Measurements from ENCODE around the gene SPOCK2. TPM values are rescaled to one million over a fixed set of nuclear protein-coding genes. Genes with fewer than 3 reads are reported as not detected.

SPOCK2 gene
- total RNA-seq, 2 experiments from 2014 or later: 976 to 998 TPM

DNA sequence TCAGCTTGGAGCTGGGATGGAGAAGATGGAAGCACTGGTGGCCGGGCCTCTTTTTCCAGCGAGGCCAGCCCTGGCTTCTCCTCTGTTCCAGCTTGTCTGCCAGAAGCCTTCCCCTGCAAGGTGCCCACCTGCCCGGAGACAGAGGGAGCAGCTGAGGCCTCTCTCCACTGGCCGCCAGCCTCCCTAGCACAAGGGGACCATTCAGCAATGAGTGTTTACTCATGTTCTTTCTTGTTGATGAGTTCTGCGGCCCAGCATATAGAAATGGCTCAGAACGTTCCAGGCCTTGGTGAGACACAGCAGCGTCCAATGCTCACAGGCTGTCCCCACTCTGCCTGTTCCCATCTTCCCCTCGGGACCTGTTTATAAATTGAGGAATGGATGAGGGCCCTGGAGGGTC, 76.9 kb downstream of the SPOCK2 start:
- Histone ChIP-seq H3K9me3 (ENCODE audit: control insufficient read depth in 1 of 2, insufficient read depth in 1 of 2, low read length in 2 of 2) (peaks cover 0 to 15% of the 10 kb centered on the region in 2 experiments), H3K27me3 (ENCODE audit: control insufficient read depth in 1 of 2, insufficient read depth in 2 of 2, low read length in 2 of 2) (no peaks in the 10 kb centered on the region), H3K36me3 (ENCODE audit: insufficient read depth, low read length) (no peaks in the 10 kb centered on the region), H3K27ac (ENCODE audit: low read depth in 1 of 2, low read length in 2 of 2) (no peak overlapping the region), H3K4me3 (ENCODE audit: low read length) (no peak overlapping the region), H3K4me1 (ENCODE audit: insufficient read depth, low read length) (no peaks in the 10 kb centered on the region)
- no peaks in the 10 kb centered on the region for H3K4me1 Mint-ChIP-seq (ENCODE audit: low read depth)
- H3K4me3 Mint-ChIP-seq: no peak overlapping the region
- no peak for DNase-seq
- CTCF ChIA-PET: no interaction called here
- intact Hi-C loops (cut with DNase I, micrococcal nuclease): no loop called here
- H3K27me3 Mint-ChIP-seq: no peaks in the 10 kb centered on the region
- no peak for ATAC-seq (ENCODE audit: poor library complexity)
- no peaks in the 10 kb centered on the region for H3K36me3 Mint-ChIP-seq (ENCODE audit: low read depth)
- TF ChIP-seq, protein P1, sequence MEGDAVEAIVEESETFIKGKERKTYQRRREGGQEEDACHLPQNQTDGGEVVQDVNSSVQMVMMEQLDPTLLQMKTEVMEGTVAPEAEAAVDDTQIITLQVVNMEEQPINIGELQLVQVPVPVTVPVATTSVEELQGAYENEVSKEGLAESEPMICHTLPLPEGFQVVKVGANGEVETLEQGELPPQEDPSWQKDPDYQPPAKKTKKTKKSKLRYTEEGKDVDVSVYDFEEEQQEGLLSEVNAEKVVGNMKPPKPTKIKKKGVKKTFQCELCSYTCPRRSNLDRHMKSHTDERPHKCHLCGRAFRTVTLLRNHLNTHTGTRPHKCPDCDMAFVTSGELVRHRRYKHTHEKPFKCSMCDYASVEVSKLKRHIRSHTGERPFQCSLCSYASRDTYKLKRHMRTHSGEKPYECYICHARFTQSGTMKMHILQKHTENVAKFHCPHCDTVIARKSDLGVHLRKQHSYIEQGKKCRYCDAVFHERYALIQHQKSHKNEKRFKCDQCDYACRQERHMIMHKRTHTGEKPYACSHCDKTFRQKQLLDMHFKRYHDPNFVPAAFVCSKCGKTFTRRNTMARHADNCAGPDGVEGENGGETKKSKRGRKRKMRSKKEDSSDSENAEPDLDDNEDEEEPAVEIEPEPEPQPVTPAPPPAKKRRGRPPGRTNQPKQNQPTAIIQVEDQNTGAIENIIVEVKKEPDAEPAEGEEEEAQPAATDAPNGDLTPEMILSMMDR (IDR thresholded peaks at IDR 0.05): no peak
- H3K27ac Mint-ChIP-seq: no peak overlapping the region
- no peaks in the 10 kb centered on the region for H3K9me3 Mint-ChIP-seq
- POLR2A ChIA-PET: no interaction called here

DNA sequence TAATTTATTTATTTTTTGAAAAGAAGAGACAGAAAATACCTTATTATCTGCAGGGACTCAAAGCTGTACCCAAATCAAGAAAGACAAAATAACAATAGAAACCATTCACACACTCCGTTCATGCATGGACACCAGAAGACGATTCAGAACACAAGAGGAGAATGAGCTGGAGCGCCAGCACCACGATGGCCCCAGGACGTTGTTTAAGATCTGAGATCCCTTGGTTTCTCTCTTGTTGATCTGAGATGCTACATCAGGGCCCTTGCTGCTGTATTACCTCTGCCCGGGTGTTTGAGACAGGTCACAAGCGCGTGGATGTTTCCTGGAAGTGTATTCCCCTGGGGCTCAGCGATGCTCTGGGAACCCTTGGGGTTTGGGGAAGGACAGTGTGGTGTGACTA, 77.3 kb downstream of the SPOCK2 start:
- TF ChIP-seq, protein P1 (IDR thresholded peaks at IDR 0.05): no peak
- H3K36me3 Mint-ChIP-seq (ENCODE audit: low read depth): no peaks in the 10 kb centered on the region
- Histone ChIP-seq H3K4me1 (ENCODE audit: insufficient read depth, low read length) (no peaks in the 10 kb centered on the region), H3K27me3 (ENCODE audit: control insufficient read depth in 1 of 2, insufficient read depth in 2 of 2, low read length in 2 of 2) (no peaks in the 10 kb centered on the region), H3K36me3 (ENCODE audit: insufficient read depth, low read length) (no peaks in the 10 kb centered on the region), H3K9me3 (ENCODE audit: control insufficient read depth in 1 of 2, insufficient read depth in 1 of 2, low read length in 2 of 2) (peaks cover 0 to 15% of the 10 kb centered on the region in 2 experiments), H3K27ac (ENCODE audit: low read depth in 1 of 2, low read length in 2 of 2) (no peak overlapping the region), H3K4me3 (ENCODE audit: low read length) (no peak overlapping the region)
- ATAC-seq (ENCODE audit: poor library complexity) (no peak), DNase-seq (no peak)
- intact Hi-C loops (cut with DNase I, micrococcal nuclease): no loop called here
- H3K9me3 Mint-ChIP-seq: no peaks in the 10 kb centered on the region
- no peaks in the 10 kb centered on the region for H3K4me1 Mint-ChIP-seq (ENCODE audit: low read depth)
- POLR2A ChIA-PET: no interaction called here
- H3K4me3 Mint-ChIP-seq: no peak overlapping the region
- CTCF ChIA-PET: no interaction called here
- no peak overlapping the region for H3K27ac Mint-ChIP-seq
- H3K27me3 Mint-ChIP-seq: no peaks in the 10 kb centered on the region

DNA sequence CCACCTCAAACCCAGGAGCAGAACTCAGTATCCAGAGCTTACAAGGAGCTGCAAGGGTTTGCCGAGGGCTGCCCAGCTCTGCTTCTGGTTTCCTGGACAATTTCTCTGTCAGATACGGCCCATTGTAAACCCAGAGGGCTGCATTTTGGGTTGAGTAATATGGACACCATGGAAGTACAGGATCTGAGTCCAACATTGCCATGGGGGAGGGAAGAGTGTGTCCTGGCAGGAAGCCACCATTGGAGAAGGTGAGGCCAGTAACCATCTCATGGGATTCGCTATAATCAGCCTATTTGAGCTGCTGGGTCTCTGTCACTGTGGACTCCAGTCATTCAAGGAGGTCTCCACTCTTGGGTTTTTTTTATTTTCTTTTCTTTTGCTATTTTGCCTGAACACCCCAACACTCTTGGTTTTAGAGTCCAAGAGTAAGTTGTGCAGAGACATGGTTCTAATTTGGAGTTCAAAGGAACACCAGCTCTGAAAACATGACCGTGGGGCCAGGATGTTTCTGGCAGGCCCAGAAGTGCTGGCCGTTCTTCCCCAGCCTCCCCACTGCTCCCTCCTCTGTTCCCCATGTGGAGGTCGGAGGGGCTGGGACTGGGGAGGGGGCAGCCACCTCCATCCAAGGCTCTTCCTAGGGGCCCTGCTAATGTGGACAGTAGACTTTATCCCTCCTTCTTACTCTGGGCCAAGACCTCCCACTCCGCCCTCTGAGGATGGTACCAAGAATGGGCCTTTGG, 77.9 kb downstream of the SPOCK2 start:
- Mint-ChIP-seq H3K36me3 (ENCODE audit: low read depth) (no peaks in the 10 kb centered on the region), H3K9me3 (no peaks in the 10 kb centered on the region), H3K4me3 (no peak overlapping the region), H3K27me3 (no peaks in the 10 kb centered on the region), H3K4me1 (ENCODE audit: low read depth) (no peaks in the 10 kb centered on the region), H3K27ac (no peak overlapping the region)
- Histone ChIP-seq H3K27me3 (ENCODE audit: control insufficient read depth in 1 of 2, insufficient read depth in 2 of 2, low read length in 2 of 2) (no peaks in the 10 kb centered on the region), H3K9me3 (ENCODE audit: control insufficient read depth in 1 of 2, insufficient read depth in 1 of 2, low read length in 2 of 2) (peaks cover 0 to 15% of the 10 kb centered on the region in 2 experiments), H3K36me3 (ENCODE audit: insufficient read depth, low read length) (no peaks in the 10 kb centered on the region), H3K4me1 (ENCODE audit: insufficient read depth, low read length) (no peaks in the 10 kb centered on the region), H3K27ac (ENCODE audit: low read depth in 1 of 2, low read length in 2 of 2) (no peak overlapping the region), H3K4me3 (ENCODE audit: low read length) (no peak overlapping the region)
- CTCF ChIA-PET: no interaction called here
- POLR2A ChIA-PET: no interaction called here
- TF ChIP-seq, protein P1 (IDR thresholded peaks at IDR 0.05): no peak
- no peak for DNase-seq
- intact Hi-C loops (cut with DNase I, micrococcal nuclease): no loop called here
- no peak for ATAC-seq (ENCODE audit: poor library complexity)

Measured in CD4-positive, alpha-beta T cell (primary cell).